IMR-90 (cell line): ENCODE data around the gene RAB3A.

Experiments used
- BHLHE40 ChIP-seq: fragments of 150-350 bp; IDR thresholded peaks from 2 replicates; pipeline ENCODE4 v1.6.1; 2016; ENCODE audit warnings: mild to moderate bottlenecking, low read depth, low read length
- CEBPB ChIP-seq: IDR thresholded peaks from 2 replicates; pipeline ENCODE4 v1.6.1; 2012; ENCODE audit warnings: low read depth, low read length, improper control_type of control experiment
- CTCF ChIP-seq: conservative IDR thresholded peaks from 2 replicates; pipeline ENCODE4 v1.5.1; 2012; ENCODE audit warnings: mild to moderate bottlenecking, low read depth, low read length, improper control_type of control experiment
- ELK1 ChIP-seq: fragments of 150-350 bp; IDR thresholded peaks from 2 replicates; pipeline ENCODE4 v1.6.1; 2016; ENCODE audit warnings: low read depth, mild to moderate bottlenecking, low read length, moderate library complexity, borderline replicate concordance
- FOS ChIP-seq: fragments of 150-350 bp; IDR thresholded peaks from 2 replicates; pipeline ENCODE4 v1.6.1; 2016; ENCODE audit warnings: low read depth, low read length
- MAZ ChIP-seq: IDR thresholded peaks from 2 replicates; pipeline ENCODE4 v1.6.1; 2012; ENCODE audit warnings: low read depth, mild to moderate bottlenecking, low read length, improper control_type of control experiment, moderate library complexity, borderline replicate concordance
- NFE2L2 ChIP-seq: fragments of 150-350 bp; IDR thresholded peaks from 2 replicates; pipeline ENCODE4 v1.6.1; 2016; ENCODE audit warnings: low read depth, mild to moderate bottlenecking, low read length
- POLR2A ChIP-seq: IDR thresholded peaks from 2 replicates; pipeline ENCODE4 v1.6.1; 2012; ENCODE audit warnings: mild to moderate bottlenecking, low read depth, low read length
- RAD21 ChIP-seq: IDR thresholded peaks from 2 replicates; pipeline ENCODE4 v1.6.1; 2012; ENCODE audit warnings: low read length, improper control_type of control experiment
- RFX5 ChIP-seq: IDR thresholded peaks from 2 replicates; pipeline ENCODE4 v1.8.0; 2012; ENCODE audit warnings: low read depth, mild to moderate bottlenecking, low read length, moderate library complexity
- SMC3 ChIP-seq: fragments of 150-350 bp; IDR thresholded peaks from 2 replicates; pipeline ENCODE4 v1.6.1; 2016; ENCODE audit warnings: low read depth, mild to moderate bottlenecking, antibody characterized with exemption, low read length, moderate library complexity
- USF2 ChIP-seq: fragments of 150-350 bp; IDR thresholded peaks from 2 replicates; pipeline ENCODE4 v1.6.1; 2017; ENCODE audit warnings: mild to moderate bottlenecking, antibody characterized with exemption, low read length, low read depth

GRCh38 chr19:18157465-18158063 lies 46.3 kb downstream of the RAB3A start:
- TF ChIP-seq CTCF (no peak), CEBPB (no peak), POLR2A (no peak), RAD21 (no peak), FOS (no peak), BHLHE40 (no peak), ELK1 (no peak), USF2 (no peak), RFX5 (no peak), MAZ (no peak), SMC3 (no peak), NFE2L2 (no peak)
